DND-41 (cell line): Measurements from ENCODE around the gene ELAVL2.

Experiments
- EZH2 ChIP-seq: IDR thresholded peaks from 3 replicates; pipeline ENCODE4 v1.6.1; 2012; ENCODE audit warnings: borderline replicate concordance, low read depth, mild to moderate bottlenecking, moderate library complexity, low read length, inconsistent platforms; ENCODE audit not compliant: severe bottlenecking
- TF ChIP-seq, protein P1 (sequence below): IDR thresholded peaks from 2 replicates; pipeline ENCODE4 v1.5.1; 2012; ENCODE audit warnings: borderline replicate concordance, low read length, moderate library complexity, mild to moderate bottlenecking; ENCODE audit not compliant: poor library complexity, severe bottlenecking; ENCODE audit errors: extremely low read depth

DNA sequence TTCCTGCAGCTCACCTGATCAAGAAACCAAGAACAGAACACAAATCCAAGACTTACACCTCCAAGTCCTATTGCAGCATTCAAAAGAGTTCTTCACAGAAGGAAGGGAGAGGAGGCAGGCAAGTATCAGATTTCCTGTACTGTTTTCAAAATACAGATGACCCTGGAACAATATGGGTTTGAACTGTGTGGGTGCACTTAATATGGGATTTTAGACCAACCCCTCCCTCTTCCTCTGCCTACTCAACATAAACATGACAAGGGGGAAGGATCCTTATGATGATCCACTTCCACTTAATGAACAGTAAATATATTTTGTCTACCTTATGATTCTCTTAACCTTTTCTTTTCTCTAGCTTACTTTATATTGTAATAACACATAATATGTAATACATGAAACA, 104.6 kb downstream of the ELAVL2 start:
- TF ChIP-seq, protein P1, sequence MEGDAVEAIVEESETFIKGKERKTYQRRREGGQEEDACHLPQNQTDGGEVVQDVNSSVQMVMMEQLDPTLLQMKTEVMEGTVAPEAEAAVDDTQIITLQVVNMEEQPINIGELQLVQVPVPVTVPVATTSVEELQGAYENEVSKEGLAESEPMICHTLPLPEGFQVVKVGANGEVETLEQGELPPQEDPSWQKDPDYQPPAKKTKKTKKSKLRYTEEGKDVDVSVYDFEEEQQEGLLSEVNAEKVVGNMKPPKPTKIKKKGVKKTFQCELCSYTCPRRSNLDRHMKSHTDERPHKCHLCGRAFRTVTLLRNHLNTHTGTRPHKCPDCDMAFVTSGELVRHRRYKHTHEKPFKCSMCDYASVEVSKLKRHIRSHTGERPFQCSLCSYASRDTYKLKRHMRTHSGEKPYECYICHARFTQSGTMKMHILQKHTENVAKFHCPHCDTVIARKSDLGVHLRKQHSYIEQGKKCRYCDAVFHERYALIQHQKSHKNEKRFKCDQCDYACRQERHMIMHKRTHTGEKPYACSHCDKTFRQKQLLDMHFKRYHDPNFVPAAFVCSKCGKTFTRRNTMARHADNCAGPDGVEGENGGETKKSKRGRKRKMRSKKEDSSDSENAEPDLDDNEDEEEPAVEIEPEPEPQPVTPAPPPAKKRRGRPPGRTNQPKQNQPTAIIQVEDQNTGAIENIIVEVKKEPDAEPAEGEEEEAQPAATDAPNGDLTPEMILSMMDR = no peak
- TF ChIP-seq EZH2 = no peak
